NCI-H774 (cell line): ENCODE results near the gene ATP9B.
A peak's percentile ranks its signal among the peaks of the same experiment; 100 is the strongest.
"Not testable (repeated sequence)": the region's sequence is repeated elsewhere in the genome, so short reads cannot be mapped to it uniquely, and the experiment has no call there.

Source experiments
- DNase-seq: peaks from one replicate; lab custom pipeline; 2025; lab: John Stamatoyannopoulos, UW

The ATP9B gene

GRCh38 chr18:79290409-79290808 lies 221.2 kb downstream of the ATP9B start:
- not testable (repeated sequence) for DNase-seq

GRCh38 chr18:79290876-79291275 lies 221.7 kb downstream of the ATP9B start:
- no peak for DNase-seq

GRCh38 chr18:79294235-79294634 lies 225.0 kb downstream of the ATP9B start:
- no peak for DNase-seq

- DNase-seq, result no peak
These were observed 230.1 kb downstream of the ATP9B start for GRCh38 chr18:79299272-79299671.

GRCh38 chr18:79299711-79300110 lies 230.5 kb downstream of the ATP9B start:
- DNase-seq, result no peak

GRCh38 chr18:79300413-79300812 lies 231.2 kb downstream of the ATP9B start:
- DNase-seq, result no peak

GRCh38 chr18:79302120-79302519 lies 232.9 kb downstream of the ATP9B start:
- DNase-seq, result no peak

- DNase-seq, result no peak
These were observed 236.7 kb downstream of the ATP9B start for GRCh38 chr18:79305911-79306310.

- no peak for DNase-seq
These were observed 240.6 kb downstream of the ATP9B start for GRCh38 chr18:79309614-79310358.

- DNase-seq, result no peak
These were observed 245.7 kb downstream of the ATP9B start for GRCh38 chr18:79314838-79315388.

GRCh38 chr18:79315596-79315995 lies 246.4 kb downstream of the ATP9B start:
- peak; percentile 19 for DNase-seq

GRCh38 chr18:79317703-79318102 lies 248.5 kb downstream of the ATP9B start:
- no peak for DNase-seq

GRCh38 chr18:79318142-79318673 lies 249.0 kb downstream of the ATP9B start:
- no peak for DNase-seq

- DNase-seq, result no peak
These were observed 251.1 kb downstream of the ATP9B start for GRCh38 chr18:79320216-79320850.

- DNase-seq, result no peak
These were observed 252.6 kb downstream of the ATP9B start for GRCh38 chr18:79321625-79322405.

GRCh38 chr18:79322441-79322840 lies 253.2 kb downstream of the ATP9B start:
- no peak for DNase-seq

GRCh38 chr18:79323471-79323870 lies 254.3 kb downstream of the ATP9B start:
- DNase-seq, result no peak

- DNase-seq, result no peak
These were observed 257.4 kb downstream of the ATP9B start for GRCh38 chr18:79326413-79327198.

- no peak for DNase-seq
These were observed 258.1 kb downstream of the ATP9B start for GRCh38 chr18:79327199-79327721.

GRCh38 chr18:79327915-79328314 lies 258.7 kb downstream of the ATP9B start:
- not testable (repeated sequence) for DNase-seq

GRCh38 chr18:79328887-79329286 lies 259.7 kb downstream of the ATP9B start:
- no peak for DNase-seq
